H1 (cell line): ENCODE measurements around the gene TWIST2. TPM values are rescaled to one million over a fixed set of nuclear protein-coding genes. Genes with fewer than 3 reads are reported as not detected.

Source experiments
- CTCF ChIA-PET: fragments of 300-600 bp; sonication (Branson Sonifier 250); formaldehyde crosslinking; loops from one replicate; lab custom pipeline; 2021; ENCODE audit not compliant: partially characterized antibody; lab: Charles Lee
- POLR2A ChIA-PET: fragments of 300-600 bp; sonication (Branson Sonifier 250); formaldehyde crosslinking; loops from one replicate; lab custom pipeline; 2021; ENCODE audit warnings: inconsistent platforms; ENCODE audit not compliant: partially characterized antibody; lab: Charles Lee
- DNase-seq, 2 experiments: peaks; one replicate each; pipeline versions ENCODE4 v3.0.0 to v3.0.0-alpha.2; 2010 to 2022; ENCODE audit warnings: low spot score in 2 of 2, low read depth in 1 of 2, mixed read lengths in 1 of 2
- FAIRE-seq: peaks from 2 replicates; lab custom pipeline; 2011; peaks lifted over from hg19 to GRCh38; lab: Jason Lieb, UNC
- H2AFZ ChIP-seq: 2 replicates; pipeline ENCODE4 v1.8.1; 2012; ENCODE audit warnings: low read length, inconsistent platforms
- H2AK5ac ChIP-seq: 2 replicates; pipeline ENCODE4 v1.6.1; 2013; ENCODE audit warnings: low read depth, low read length
- H2BK120ac ChIP-seq: replicated peaks from 2 replicates; pipeline ENCODE3; 2013; ENCODE audit warnings: low read depth, low read length, inconsistent platforms
- H2BK12ac ChIP-seq: 2 replicates; pipeline ENCODE4 v1.6.1; 2013; ENCODE audit warnings: low read depth, low read length
- H2BK15ac ChIP-seq: 2 replicates; pipeline ENCODE4 v1.6.1; 2013; ENCODE audit warnings: low read length
- H2BK20ac ChIP-seq: 2 replicates; pipeline ENCODE4 v1.6.1; 2013; ENCODE audit warnings: low read length
- H2BK5ac ChIP-seq: 2 replicates; pipeline ENCODE4 v1.6.1; 2013; ENCODE audit warnings: low read depth, low read length
- H3K14ac ChIP-seq: 2 replicates; pipeline ENCODE4 v1.6.1; 2013; ENCODE audit warnings: inconsistent platforms; ENCODE audit not compliant: insufficient read length
- H3K18ac ChIP-seq: 2 replicates; pipeline ENCODE4 v1.6.1; 2013; ENCODE audit warnings: low read length; ENCODE audit errors: extremely low read depth
- H3K23ac ChIP-seq: 2 replicates; pipeline ENCODE4 v1.6.1; 2013; ENCODE audit warnings: inconsistent platforms; ENCODE audit not compliant: insufficient read length
- H3K23me2 ChIP-seq: 2 replicates; pipeline ENCODE4 v1.6.1; 2013; ENCODE audit warnings: low read depth, low read length
- H3K27ac ChIP-seq: 2 replicates; pipeline ENCODE4 v1.6.1; 2011; ENCODE audit warnings: low read depth, low read length, inconsistent platforms
- H3K27me3 ChIP-seq, 4 experiments: replicated peaks in 1 of 4; 1 replicate in 1 of 4; 2 replicates in 3 of 4; pipeline versions ENCODE4 v1.6.1 to v1.8.1; 2011 to 2013; ENCODE audit warnings: low read length in 3 of 4, mild to moderate bottlenecking in 3 of 4, inconsistent platforms in 2 of 4, mixed read lengths in 2 of 4, moderate library complexity in 1 of 4; ENCODE audit not compliant: control insufficient read depth in 3 of 4, insufficient read depth in 3 of 4; ENCODE audit errors: extremely low read depth in 1 of 4
- H3K36me3 ChIP-seq, 4 experiments: 2 replicates each; pipeline versions ENCODE4 v1.6.1 to v1.8.1; 2011 to 2013; ENCODE audit warnings: mild to moderate bottlenecking in 4 of 4, low read length in 3 of 4, moderate library complexity in 2 of 4, control low read depth in 1 of 4, inconsistent platforms in 1 of 4; ENCODE audit not compliant: insufficient read depth in 4 of 4, control insufficient read depth in 2 of 4
- H3K4ac ChIP-seq: replicated peaks from 2 replicates; pipeline ENCODE3; 2013; ENCODE audit warnings: low read length, low read depth, mixed read lengths, inconsistent platforms; ENCODE audit not compliant: insufficient read length
- H3K4me1 ChIP-seq, 4 experiments: replicated peaks in 1 of 4; 1 replicate in 1 of 4; 2 replicates in 3 of 4; pipeline versions ENCODE4 v1.6.1 to v1.8.1; 2011 to 2013; ENCODE audit warnings: low read length in 3 of 4, inconsistent platforms in 2 of 4, mixed read lengths in 1 of 4; ENCODE audit not compliant: insufficient read depth in 4 of 4, control insufficient read depth in 3 of 4
- H3K4me2 ChIP-seq, 2 experiments: 2 replicates each; pipeline versions ENCODE4 v1.6.1 to v1.8.1; 2011 to 2013; ENCODE audit warnings: low read depth in 2 of 2, low read length in 2 of 2, control low read depth in 1 of 2, inconsistent platforms in 1 of 2, mild to moderate bottlenecking in 1 of 2; ENCODE audit not compliant: insufficient read depth in 1 of 2
- H3K4me3 ChIP-seq, 4 experiments: fragments of 200-600, 300-600 bp in 1 of 4; sonication (generic), shearing (Covaris generic), sonication (Bioruptor Twin) in 1 of 4; 2 replicates each; pipeline versions ENCODE4 v1.5.1 to v1.8.1; 2011 to 2016; ENCODE audit warnings: low read length in 4 of 4, low read depth in 3 of 4, control low read depth in 2 of 4, inconsistent platforms in 2 of 4, mild to moderate bottlenecking in 2 of 4, mixed read lengths in 1 of 4, moderate library complexity in 1 of 4; ENCODE audit not compliant: insufficient read depth in 2 of 4; ENCODE audit errors: extremely low read depth in 1 of 4
- H3K56ac ChIP-seq: replicated peaks from 2 replicates; pipeline ENCODE3; 2013; ENCODE audit warnings: low read depth, mild to moderate bottlenecking, mixed read lengths, low read length, inconsistent platforms; ENCODE audit not compliant: insufficient read length
- H3K79me1 ChIP-seq: 2 replicates; pipeline ENCODE4 v1.6.1; 2013; ENCODE audit warnings: low read depth, low read length, control low read depth
- H3K79me2 ChIP-seq, 2 experiments: 2 replicates each; pipeline versions ENCODE4 v1.6.1 to v1.8.1; 2012 to 2013; ENCODE audit warnings: low read length in 2 of 2, mild to moderate bottlenecking in 2 of 2, inconsistent platforms in 1 of 2; ENCODE audit not compliant: insufficient read depth in 2 of 2, control insufficient read depth in 1 of 2
- H3K9ac ChIP-seq, 4 experiments: replicated peaks in 1 of 4; 1 replicate in 1 of 4; 2 replicates in 3 of 4; pipeline versions ENCODE4 v1.6.1 to v1.8.1; 2011 to 2013; ENCODE audit warnings: low read depth in 3 of 4, low read length in 3 of 4, control low read depth in 2 of 4, mild to moderate bottlenecking in 2 of 4, moderate library complexity in 2 of 4, inconsistent platforms in 1 of 4; ENCODE audit errors: extremely low read depth in 1 of 4
- H3K9me3 ChIP-seq, 2 experiments: 2 replicates each; pipeline versions ENCODE4 v1.6.1 to v1.8.1; 2012 to 2013; ENCODE audit warnings: mild to moderate bottlenecking in 2 of 2, moderate library complexity in 2 of 2, control low read depth in 1 of 2, inconsistent platforms in 1 of 2, low read depth in 1 of 2, low read length in 1 of 2, mixed read lengths in 1 of 2; ENCODE audit not compliant: insufficient read depth in 2 of 2
- H4K20me1 ChIP-seq, 2 experiments: replicated peaks in 1 of 2; 2 replicates each; pipeline versions ENCODE3 to v1.8.1; 2011 to 2013; ENCODE audit warnings: inconsistent platforms in 2 of 2, low read length in 2 of 2, mild to moderate bottlenecking in 1 of 2; ENCODE audit not compliant: insufficient read depth in 2 of 2, control insufficient read depth in 1 of 2
- H4K5ac ChIP-seq: 2 replicates; pipeline ENCODE4 v1.6.1; 2013; ENCODE audit warnings: low read length, low read depth, mixed read lengths, inconsistent platforms; ENCODE audit not compliant: insufficient read length
- H4K8ac ChIP-seq: 2 replicates; pipeline ENCODE4 v1.8.0; 2013; ENCODE audit warnings: mild to moderate bottlenecking, moderate library complexity, low read length, inconsistent platforms; ENCODE audit not compliant: insufficient read depth; ENCODE audit errors: extremely low read depth
- H4K91ac ChIP-seq: replicated peaks from 2 replicates; pipeline ENCODE3; 2013; ENCODE audit warnings: low read length, mixed read lengths, inconsistent platforms; ENCODE audit not compliant: insufficient read length
- CHD2 ChIP-seq: IDR thresholded peaks from 2 replicates; pipeline ENCODE4 v1.6.1; 2012; ENCODE audit warnings: low read length, improper control_type of control experiment
- CREB1 ChIP-seq: IDR thresholded peaks from 2 replicates; pipeline ENCODE4 v1.6.1; 2012; ENCODE audit warnings: inconsistent platforms
- CTCF ChIP-seq, 3 experiments: IDR thresholded peaks; 1 replicate in 2 of 3; 2 replicates in 1 of 3; pipeline versions ENCODE4 v1.5.1 to v1.6.1; 2011; ENCODE audit warnings: low read length in 3 of 3, mild to moderate bottlenecking in 3 of 3, inconsistent platforms in 2 of 3, low read depth in 1 of 3, moderate library complexity in 1 of 3; ENCODE audit not compliant: insufficient read depth in 1 of 3; ENCODE audit errors: control extremely low read depth in 1 of 3
- HDAC2 ChIP-seq, 2 experiments: fragments of 300-600 bp in 1 of 2; sonication (generic) in 1 of 2; IDR thresholded peaks; 2 replicates each; pipeline ENCODE4 v1.6.1; 2011 to 2012; ENCODE audit warnings: low read depth in 2 of 2, low read length in 2 of 2, mild to moderate bottlenecking in 2 of 2, moderate library complexity in 2 of 2, borderline replicate concordance in 1 of 2, inconsistent platforms in 1 of 2
- RNF2 ChIP-seq: fragments of 200-900, 300-1000 bp; sonication (generic); IDR thresholded peaks from 2 replicates; pipeline ENCODE4 v1.7.1; 2016; ENCODE audit warnings: borderline replicate concordance, low read depth, mild to moderate bottlenecking, antibody characterized with exemption, low read length; ENCODE audit not compliant: poor library complexity, severe bottlenecking; ENCODE audit errors: missing control alignments
- SAP30 ChIP-seq: fragments of 300-600 bp; sonication (generic); IDR thresholded peaks from 2 replicates; pipeline ENCODE4 v1.7.1; 2012; ENCODE audit warnings: low read length, moderate library complexity, mild to moderate bottlenecking, inconsistent platforms; ENCODE audit not compliant: insufficient read depth, insufficient replicate concordance
- WGBS, 2 experiments: shearing (Covaris generic) in 1 of 2; methylation state at CpG; one replicate each; pipeline versions ENCODE4 v1.1.6 to v1.1.7; 2013 to 2015; ENCODE audit warnings: low lambda C conversion rate in 2 of 2, mixed read lengths in 2 of 2, inconsistent platforms in 1 of 2, low coverage in 1 of 2, missing lambda C conversion rate in 1 of 2; ENCODE audit not compliant: insufficient replicate concordance in 2 of 2, insufficient coverage in 1 of 2, insufficient read length in 1 of 2; ENCODE audit errors: extremely low coverage in 1 of 2, missing lambda C conversion rate in 1 of 2; 5-methylcytosine and 5-hydroxymethylcytosine counted together
- polyA plus RNA-seq, 7 experiments: library from polyadenylated mRNA; depleted of rRNA in 3 of 7; stranded (reverse) in 5 of 7; unstranded in 2 of 7; fragments of >200 nt in 5 of 7; fragments of 200-250 nt in 2 of 7; gene quantifications; 1 replicate in 5 of 7; 2 replicates in 1 of 7; 4 replicates in 1 of 7; pipeline versions ENCODE4 v1.2.1 to v1.2.3, GENCODE V29; 2011 to 2013; ENCODE audit warnings: missing spikeins in 2 of 7, mixed read lengths in 2 of 7
- total RNA-seq: library from RNA; stranded (reverse); fragmentation: NEBNext Ultra II Directional; extraction: Animal tissue kit (Norgen Biotek cat#: 25700); gene quantifications from 2 replicates; pipeline ENCODE4 v1.2.1, GENCODE V29; 2021

The TWIST2 gene
- total and polyA plus RNA-seq, 2 of the 8 experiments (the other 6 are each of a cell fraction or from before 2014, with no cell fraction given) = 2.6 to 4.3 TPM

GRCh38 chr2:238904716-238905115 is 56.8 kb downstream of the TWIST2 start:
- POLR2A ChIA-PET = no interaction called here
- CTCF ChIA-PET = no interaction called here
- H3K23me2 ChIP-seq = peaks cover 40% of the 10 kb centered on the region; the same call in 1 of the 2 replicates

More at GRCh38 chr2:238904716-238905115, 56.8 kb downstream of the TWIST2 start:
- no peak for DNase-seq
- no peak for TF ChIP-seq CREB1
- no peak for TF ChIP-seq SAP30
- TF ChIP-seq HDAC2 (IDR thresholded peaks at IDR 0.05; ENCODE audit: borderline replicate concordance in 1 of 2, low read depth in 2 of 2, low read length in 2 of 2) = no peak
- no peak for TF ChIP-seq CHD2
- TF ChIP-seq CTCF (IDR thresholded peaks at IDR 0.05; ENCODE audit: control extremely low read depth in 1 of 3, insufficient read depth in 1 of 3, low read depth in 1 of 3, low read length in 3 of 3) = no peak
- no peak for TF ChIP-seq RNF2
- TF ChIP-seq, all 59 proteins: peak for 0
- Histone ChIP-seq H3K4ac (no peak overlapping the region), H3K9me3 (no peaks in the 10 kb centered on the region), H3K18ac (no peak overlapping the region), H4K5ac (no peak overlapping the region), H3K79me2 (no peaks in the 10 kb centered on the region), H3K27me3 (no peaks in the 10 kb centered on the region), H3K4me1 (peaks cover 0 to 4% (median 1%) of the 10 kb centered on the region in 4 experiments; a peak in 2 of 7 replicates), H2AK5ac (no peak overlapping the region), H3K4me3 (no peak overlapping the region), H4K8ac (no peak overlapping the region), H3K27ac (no peak overlapping the region), H2BK5ac (no peak overlapping the region; the same call in 1 of the 2 replicates), H2BK12ac (no peak overlapping the region), H2BK15ac (no peak overlapping the region), H3K56ac (peak overlapping the region; percentile 97), H4K20me1 (peaks cover 0 to 23% of the 10 kb centered on the region in 2 experiments), H3K23ac (no peak overlapping the region), H2BK120ac (no peak overlapping the region), H3K79me1 (no peaks in the 10 kb centered on the region), H3K9ac (no peak overlapping the region), H2AFZ (no peak overlapping the region), H2BK20ac (no peak overlapping the region), H3K4me2 (no peak overlapping the region), H4K91ac (no peak overlapping the region), H3K14ac (no peak overlapping the region), H3K36me3 (no peaks in the 10 kb centered on the region; a peak in 1 of 8 replicates)
- no peak for FAIRE-seq
- WGBS, 2 experiments = 100% methylated on average over 1 to 2 of the region's 3 CpGs
